ENCODE measurements around the gene PCYOX1L. TPM values are rescaled to one million over a fixed set of nuclear protein-coding genes. Genes with fewer than 3 reads are reported as not detected.
A peak's percentile ranks its signal among the peaks of the same experiment; 100 is the strongest.

Gene PCYOX1L
- total RNA-seq, 1 donor from 2014 or later, result 6.6 TPM

GRCh38 chr5:149325166-149325735 is 32.6 kb upstream of the PCYOX1L start:
- TF ChIP-seq CTCF (IDR thresholded peaks at IDR 0.05), result no peak
- Histone ChIP-seq H3K27me3 (no peaks in the 10 kb centered on the region), H3K36me3 (no peaks in the 10 kb centered on the region), H3K9me3 (no peaks in the 10 kb centered on the region), H3K4me1 (peaks cover 10% of the 10 kb centered on the region), H3K27ac (peak overlapping the region; percentile 18), H3K4me3 (no peak overlapping the region)
- DNase-seq, result no peak
- no peak for ATAC-seq
- intact Hi-C loops (cut with DNase I), result no loop called here

GRCh38 chr5:149325894-149326293 is 32.0 kb upstream of the PCYOX1L start:
- no peak for ATAC-seq
- H3K27ac ChIP-seq, result no peak overlapping the region
- no peak for DNase-seq
- peaks cover 3% of the 10 kb centered on the region for H3K4me1 ChIP-seq
- H3K9me3 ChIP-seq, result no peaks in the 10 kb centered on the region
- intact Hi-C loops (cut with DNase I), result no loop called here
- H3K4me3 ChIP-seq, result no peak overlapping the region
- no peak for TF ChIP-seq CTCF (IDR thresholded peaks at IDR 0.05)
- H3K36me3 ChIP-seq, result no peaks in the 10 kb centered on the region
- H3K27me3 ChIP-seq, result no peaks in the 10 kb centered on the region

GRCh38 chr5:149326611-149327010 is 31.2 kb upstream of the PCYOX1L start:
- no peaks in the 10 kb centered on the region for H3K36me3 ChIP-seq
- no peaks in the 10 kb centered on the region for H3K9me3 ChIP-seq
- DNase-seq (no peak), ATAC-seq (no peak)
- TF ChIP-seq CTCF (IDR thresholded peaks at IDR 0.05), result no peak
- H3K4me1 ChIP-seq, result no peaks in the 10 kb centered on the region
- H3K4me3 ChIP-seq, result no peak overlapping the region
- no peaks in the 10 kb centered on the region for H3K27me3 ChIP-seq
- intact Hi-C loops (cut with DNase I), result no loop called here
- no peak overlapping the region for H3K27ac ChIP-seq

GRCh38 chr5:149328177-149328576 is 29.7 kb upstream of the PCYOX1L start:
- no peaks in the 10 kb centered on the region for H3K36me3 ChIP-seq
- no peak for TF ChIP-seq CTCF (IDR thresholded peaks at IDR 0.05)
- H3K9me3 ChIP-seq, result no peaks in the 10 kb centered on the region
- H3K27ac ChIP-seq, result no peak overlapping the region
- H3K4me1 ChIP-seq, result no peaks in the 10 kb centered on the region
- intact Hi-C loops (cut with DNase I), result no loop called here
- DNase-seq, result no peak
- H3K4me3 ChIP-seq, result no peak overlapping the region
- ATAC-seq, result no peak
- no peaks in the 10 kb centered on the region for H3K27me3 ChIP-seq

- peaks cover 9% of the 10 kb centered on the region for H3K36me3 ChIP-seq
These were observed 24.0 kb upstream of the PCYOX1L start for GRCh38 chr5:149333711-149334443.

More at GRCh38 chr5:149333711-149334443, 24.0 kb upstream of the PCYOX1L start:
- intact Hi-C loops (cut with DNase I), result no loop called here
- DNase-seq (no peak), ATAC-seq (no peak)
- Histone ChIP-seq H3K4me3 (no peak overlapping the region), H3K27me3 (no peaks in the 10 kb centered on the region), H3K4me1 (no peaks in the 10 kb centered on the region), H3K27ac (no peak overlapping the region), H3K9me3 (no peaks in the 10 kb centered on the region)
- no peak for TF ChIP-seq CTCF (IDR thresholded peaks at IDR 0.05)

Data from upper lobe of right lung (tissue), 1 donor.